ENCODE data around the gene ELL3.

The ELL3 gene

DNA sequence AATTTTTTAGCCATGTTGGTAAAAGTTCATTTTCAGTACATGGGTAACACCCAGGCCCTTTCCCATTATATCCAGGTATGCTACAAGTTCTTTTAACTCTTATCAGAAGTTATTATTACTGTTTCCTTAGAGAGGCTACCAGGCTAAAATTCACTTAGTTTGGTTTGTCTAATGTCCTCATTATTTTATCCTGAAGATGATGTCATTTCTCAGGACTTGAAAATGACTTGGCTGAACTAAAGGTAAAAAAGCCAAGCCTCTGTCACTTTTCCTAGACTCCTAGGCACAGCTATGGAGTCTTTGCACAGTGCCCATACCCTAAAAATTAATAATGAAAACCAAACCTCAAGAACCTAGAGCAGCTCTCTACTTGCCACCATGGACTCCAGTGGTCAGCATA lies 4.1 kb downstream of the ELL3 start:
- H3K9me3 ChIP-seq (ENCODE audit: control insufficient read depth, low read length), result no peaks in the 10 kb centered on the region
- H3K4me2 ChIP-seq (ENCODE audit: low read length), result no peak overlapping the region
- no peaks in the 10 kb centered on the region for H3K27me3 ChIP-seq (ENCODE audit: control insufficient read depth, insufficient read depth, low read length)
- H3K4me3 ChIP-seq (ENCODE audit: low read depth, low read length), result no peak overlapping the region
- no peak overlapping the region for H3K27ac ChIP-seq
- no peaks in the 10 kb centered on the region for H3K4me1 ChIP-seq
- H3K36me3 ChIP-seq (ENCODE audit: control insufficient read depth, insufficient read depth, low read length), result no peaks in the 10 kb centered on the region
- TF ChIP-seq CTCF (IDR thresholded peaks at IDR 0.05), result no peak
- no peak overlapping the region for H2AFZ ChIP-seq
- no peak overlapping the region for H3K9ac ChIP-seq
- H3K79me2 ChIP-seq, result no peaks in the 10 kb centered on the region

GRCh38 chr15:43771816-43772215 lies 5.0 kb downstream of the ELL3 start:
- no peak overlapping the region for H3K4me3 ChIP-seq (ENCODE audit: low read depth, low read length)
- no peaks in the 10 kb centered on the region for H3K27me3 ChIP-seq (ENCODE audit: control insufficient read depth, insufficient read depth, low read length)
- TF ChIP-seq CTCF (IDR thresholded peaks at IDR 0.05), result no peak
- no peaks in the 10 kb centered on the region for H3K79me2 ChIP-seq
- no peak overlapping the region for H3K4me2 ChIP-seq (ENCODE audit: low read length)
- no peak overlapping the region for H3K27ac ChIP-seq
- H3K36me3 ChIP-seq (ENCODE audit: control insufficient read depth, insufficient read depth, low read length), result no peaks in the 10 kb centered on the region
- no peaks in the 10 kb centered on the region for H3K9me3 ChIP-seq (ENCODE audit: control insufficient read depth, low read length)
- H3K4me1 ChIP-seq, result no peaks in the 10 kb centered on the region
- no peak overlapping the region for H3K9ac ChIP-seq
- H2AFZ ChIP-seq, result no peak overlapping the region

- Histone ChIP-seq H3K79me2 (no peaks in the 10 kb centered on the region), H3K9ac (no peak overlapping the region), H3K9me3 (ENCODE audit: control insufficient read depth, low read length) (no peaks in the 10 kb centered on the region), H3K4me3 (ENCODE audit: low read depth, low read length) (no peak overlapping the region), H3K4me2 (ENCODE audit: low read length) (no peak overlapping the region), H3K27ac (no peak overlapping the region), H3K27me3 (ENCODE audit: control insufficient read depth, insufficient read depth, low read length) (no peaks in the 10 kb centered on the region), H2AFZ (no peak overlapping the region), H3K36me3 (ENCODE audit: control insufficient read depth, insufficient read depth, low read length) (no peaks in the 10 kb centered on the region), H3K4me1 (no peaks in the 10 kb centered on the region)
- TF ChIP-seq CTCF (IDR thresholded peaks at IDR 0.05), result peak; percentile 59
These were observed 7.1 kb downstream of the ELL3 start for GRCh38 chr15:43769584-43770228.

GRCh38 chr15:43763819-43764446 lies 12.8 kb downstream of the ELL3 start:
- no peak for TF ChIP-seq CTCF (IDR thresholded peaks at IDR 0.05)
- H3K27ac ChIP-seq, result no peak overlapping the region
- H3K27me3 ChIP-seq (ENCODE audit: control insufficient read depth, insufficient read depth, low read length), result no peaks in the 10 kb centered on the region
- H3K4me2 ChIP-seq (ENCODE audit: low read length), result no peak overlapping the region
- H2AFZ ChIP-seq, result no peak overlapping the region
- H3K4me3 ChIP-seq (ENCODE audit: low read depth, low read length), result no peak overlapping the region
- H3K36me3 ChIP-seq (ENCODE audit: control insufficient read depth, insufficient read depth, low read length), result no peaks in the 10 kb centered on the region
- no peaks in the 10 kb centered on the region for H3K79me2 ChIP-seq
- no peak overlapping the region for H3K9ac ChIP-seq
- no peaks in the 10 kb centered on the region for H3K9me3 ChIP-seq (ENCODE audit: control insufficient read depth, low read length)
- H3K4me1 ChIP-seq, result no peaks in the 10 kb centered on the region

DNA sequence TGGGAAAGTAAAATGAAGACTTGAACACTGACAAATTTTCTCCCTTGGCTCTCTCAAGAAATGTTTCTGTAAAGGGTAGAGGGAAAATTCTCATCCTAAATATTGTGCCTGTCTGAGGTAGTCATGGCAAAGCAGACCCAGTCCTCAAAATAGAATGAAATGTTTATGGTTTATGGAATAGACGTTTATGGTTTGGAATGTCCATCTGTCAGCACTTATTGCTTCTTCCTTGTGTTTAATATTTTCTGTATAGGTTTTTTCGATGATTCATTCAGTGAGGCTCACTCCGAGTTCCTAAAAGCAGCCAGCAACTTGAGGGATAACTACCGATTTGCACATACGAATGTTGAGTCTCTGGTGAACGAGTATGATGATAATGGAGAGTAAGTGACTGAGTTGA lies 13.9 kb downstream of the ELL3 start:
- no peak overlapping the region for H3K9ac ChIP-seq
- no peak for TF ChIP-seq CTCF (IDR thresholded peaks at IDR 0.05)
- H3K4me2 ChIP-seq (ENCODE audit: low read length), result no peak overlapping the region
- H3K79me2 ChIP-seq, result no peaks in the 10 kb centered on the region
- H3K4me3 ChIP-seq (ENCODE audit: low read depth, low read length), result no peak overlapping the region
- no peaks in the 10 kb centered on the region for H3K4me1 ChIP-seq
- H3K27me3 ChIP-seq (ENCODE audit: control insufficient read depth, insufficient read depth, low read length), result no peaks in the 10 kb centered on the region
- H3K27ac ChIP-seq, result no peak overlapping the region
- no peak overlapping the region for H2AFZ ChIP-seq
- H3K36me3 ChIP-seq (ENCODE audit: control insufficient read depth, insufficient read depth, low read length), result no peaks in the 10 kb centered on the region
- H3K9me3 ChIP-seq (ENCODE audit: control insufficient read depth, low read length), result no peaks in the 10 kb centered on the region
